Type B pancreatic cell (in vitro differentiated cells): Measurements from ENCODE around the gene GATB. TPM values are rescaled to one million over a fixed set of nuclear protein-coding genes. Genes with fewer than 3 reads are reported as not detected.

Experiments used
- DNase-seq: peaks from one replicate; pipeline ENCODE4 v3.0.0; 2021; ENCODE audit warnings: mixed read lengths; ENCODE audit not compliant: unreplicated experiment; ENCODE audit errors: extremely low spot score
- H3K27ac Mint-ChIP-seq: 2 replicates; pipeline ENCODE4 v1.8.0; 2021; ENCODE audit warnings: mild to moderate bottlenecking, mixed read lengths
- H3K27me3 Mint-ChIP-seq: 2 replicates; pipeline ENCODE4 v1.8.0; 2021; ENCODE audit warnings: mixed read lengths
- H3K36me3 Mint-ChIP-seq: 2 replicates; pipeline ENCODE4 v1.8.0; 2021; ENCODE audit warnings: mixed read lengths
- H3K4me1 Mint-ChIP-seq: one replicate; pipeline ENCODE4 v1.8.0; 2021; ENCODE audit warnings: mixed read lengths; ENCODE audit not compliant: unreplicated experiment
- H3K4me3 Mint-ChIP-seq: 2 replicates; pipeline ENCODE4 v1.8.0; 2021; ENCODE audit warnings: mild to moderate bottlenecking, mixed read lengths
- H3K9me3 Mint-ChIP-seq: 2 replicates; pipeline ENCODE4 v1.8.0; 2021; ENCODE audit warnings: mixed read lengths
- total RNA-seq: library from RNA; stranded (reverse); gene quantifications from 2 replicates; pipeline ENCODE4 v1.2.1, GENCODE V29; 2021; ENCODE audit warnings: low replicate concordance
- TF ChIP-seq, protein P1 (sequence below): fragments of 200-600 bp; sonication (generic); conservative IDR thresholded peaks from 2 replicates; pipeline ENCODE4 v1.5.0; 2021; ENCODE audit warnings: antibody characterized with exemption, mild to moderate bottlenecking

GATB gene
- total RNA-seq, 1 donor from 2014 or later = 22.9 TPM

DNA sequence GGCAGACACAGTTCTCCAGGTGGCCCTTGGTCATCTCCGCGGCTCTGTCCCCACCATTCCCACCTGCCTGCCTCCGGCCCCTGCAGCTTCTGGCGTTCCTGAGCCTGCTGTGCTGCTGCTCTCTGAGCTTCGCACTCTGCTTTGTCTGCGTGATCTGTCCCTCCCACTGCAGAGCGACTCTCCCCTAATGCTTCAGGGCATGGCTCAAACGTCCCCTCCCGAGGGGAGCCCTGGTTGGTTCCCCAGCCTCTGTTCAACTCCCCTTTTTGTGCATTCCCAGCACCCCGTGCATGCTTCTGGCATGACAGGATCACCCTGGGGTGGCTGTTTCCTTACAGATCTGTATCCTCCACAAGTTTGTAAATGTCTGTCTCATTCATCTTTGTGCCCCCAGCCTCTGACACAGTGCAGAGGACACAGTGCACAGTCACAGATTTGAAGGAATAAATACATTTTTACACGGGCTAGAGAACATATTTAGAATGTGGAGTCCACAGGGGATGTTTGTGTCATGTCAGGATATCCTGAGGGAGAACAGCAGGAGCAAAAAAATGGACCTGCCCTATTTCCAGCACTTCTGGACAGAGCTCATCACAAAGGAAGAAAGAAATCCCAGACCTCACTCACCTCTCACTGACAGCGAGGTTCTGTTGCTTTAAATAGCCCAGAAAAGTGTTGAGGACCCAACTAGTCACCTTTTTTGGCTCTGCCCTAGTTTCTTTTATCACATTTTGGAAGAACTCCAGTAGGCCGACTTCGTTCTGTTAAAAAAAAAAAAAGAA, 72.6 kb downstream of the GATB start:
- DNase-seq = no peak
- no peak overlapping the region for H3K27ac Mint-ChIP-seq
- H3K9me3 Mint-ChIP-seq = no peaks in the 10 kb centered on the region
- peaks cover 39% of the 10 kb centered on the region for H3K4me1 Mint-ChIP-seq
- peaks cover 2% of the 10 kb centered on the region for H3K27me3 Mint-ChIP-seq
- no peak overlapping the region for H3K4me3 Mint-ChIP-seq
- TF ChIP-seq, protein P1, sequence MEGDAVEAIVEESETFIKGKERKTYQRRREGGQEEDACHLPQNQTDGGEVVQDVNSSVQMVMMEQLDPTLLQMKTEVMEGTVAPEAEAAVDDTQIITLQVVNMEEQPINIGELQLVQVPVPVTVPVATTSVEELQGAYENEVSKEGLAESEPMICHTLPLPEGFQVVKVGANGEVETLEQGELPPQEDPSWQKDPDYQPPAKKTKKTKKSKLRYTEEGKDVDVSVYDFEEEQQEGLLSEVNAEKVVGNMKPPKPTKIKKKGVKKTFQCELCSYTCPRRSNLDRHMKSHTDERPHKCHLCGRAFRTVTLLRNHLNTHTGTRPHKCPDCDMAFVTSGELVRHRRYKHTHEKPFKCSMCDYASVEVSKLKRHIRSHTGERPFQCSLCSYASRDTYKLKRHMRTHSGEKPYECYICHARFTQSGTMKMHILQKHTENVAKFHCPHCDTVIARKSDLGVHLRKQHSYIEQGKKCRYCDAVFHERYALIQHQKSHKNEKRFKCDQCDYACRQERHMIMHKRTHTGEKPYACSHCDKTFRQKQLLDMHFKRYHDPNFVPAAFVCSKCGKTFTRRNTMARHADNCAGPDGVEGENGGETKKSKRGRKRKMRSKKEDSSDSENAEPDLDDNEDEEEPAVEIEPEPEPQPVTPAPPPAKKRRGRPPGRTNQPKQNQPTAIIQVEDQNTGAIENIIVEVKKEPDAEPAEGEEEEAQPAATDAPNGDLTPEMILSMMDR = no peak
- H3K36me3 Mint-ChIP-seq = peaks cover 20% of the 10 kb centered on the region

DNA sequence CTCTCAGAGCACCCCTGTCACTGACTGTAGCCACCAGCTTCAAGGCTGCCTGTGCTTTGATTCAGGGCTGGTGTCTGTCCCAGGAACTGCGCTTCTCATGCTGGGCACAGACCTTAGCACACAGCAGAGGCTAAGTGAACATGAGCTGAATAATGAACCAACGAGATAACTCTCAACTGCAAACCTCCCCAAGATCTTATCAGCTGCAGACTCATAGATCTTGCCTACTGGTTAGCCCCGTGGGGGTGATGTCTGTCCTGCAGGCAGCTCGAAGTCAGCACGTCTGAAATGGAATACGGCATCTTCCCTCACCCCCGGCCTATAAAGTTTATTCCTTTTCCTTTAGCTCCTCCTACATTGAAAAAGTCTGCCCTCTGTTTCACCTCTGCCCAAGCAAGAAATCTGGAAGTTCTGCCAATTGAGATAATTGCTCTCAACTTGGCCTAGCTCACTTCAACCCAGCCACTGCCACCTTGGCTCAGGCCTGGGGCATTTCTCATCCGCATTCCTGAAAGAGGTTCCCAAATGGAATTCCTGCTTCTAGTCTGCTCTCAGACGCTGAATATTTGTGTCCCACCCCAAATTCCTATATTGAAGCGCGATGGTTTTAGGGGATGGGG, 73.7 kb downstream of the GATB start:
- Mint-ChIP-seq H3K36me3 (peaks cover 25% of the 10 kb centered on the region), H3K9me3 (no peaks in the 10 kb centered on the region), H3K27me3 (peaks cover 2% of the 10 kb centered on the region), H3K4me3 (no peak overlapping the region), H3K27ac (no peak overlapping the region), H3K4me1 (peaks cover 39% of the 10 kb centered on the region)
- DNase-seq = no peak
- TF ChIP-seq, protein P1 = no peak

DNA sequence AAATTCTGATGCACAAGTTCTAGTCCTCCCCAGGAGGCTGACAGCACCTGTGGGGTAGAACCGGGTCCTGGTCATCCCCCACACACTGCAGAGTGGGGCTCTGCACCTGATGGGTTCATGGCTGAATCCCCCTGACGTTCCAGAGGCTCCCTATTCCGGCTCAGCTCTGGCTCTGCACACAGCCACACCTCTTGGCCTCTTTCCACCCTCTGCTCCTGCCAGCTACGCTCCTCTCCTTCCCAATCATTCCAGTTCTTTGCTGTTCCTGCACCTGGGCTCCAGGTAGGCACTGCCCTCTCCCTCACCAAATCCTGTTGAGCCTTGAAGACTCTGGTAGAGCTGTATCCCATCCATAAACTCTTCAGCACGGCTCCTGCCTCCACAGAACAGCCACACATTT, 75.5 kb downstream of the GATB start:
- no peak for DNase-seq
- Mint-ChIP-seq H3K4me1 (peaks cover 33% of the 10 kb centered on the region), H3K4me3 (no peak overlapping the region), H3K27me3 (peaks cover 2% of the 10 kb centered on the region), H3K9me3 (no peaks in the 10 kb centered on the region), H3K27ac (no peak overlapping the region), H3K36me3 (peaks cover 25% of the 10 kb centered on the region)
- TF ChIP-seq, protein P1 = no peak

DNA sequence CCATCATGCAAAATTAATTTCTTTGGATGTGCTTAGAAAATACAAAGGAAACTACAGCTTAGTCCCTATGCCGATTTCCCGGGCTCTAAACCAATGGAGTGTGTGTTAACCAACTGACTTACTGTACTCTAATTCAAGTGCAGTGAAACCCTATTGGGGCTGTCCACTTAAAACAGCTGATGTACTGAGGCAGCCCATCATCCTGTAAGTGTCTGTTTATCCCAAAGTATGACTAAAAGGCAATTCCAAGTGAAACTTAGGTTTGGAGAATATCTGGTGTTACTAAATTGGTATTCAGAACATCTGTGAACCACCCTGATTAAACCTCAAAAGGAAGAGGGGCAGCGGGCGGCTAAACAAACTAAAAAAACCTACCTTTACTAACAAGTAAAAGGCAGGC, 79.7 kb downstream of the GATB start:
- Mint-ChIP-seq H3K4me1 (peaks cover 10% of the 10 kb centered on the region), H3K27me3 (no peaks in the 10 kb centered on the region), H3K4me3 (no peak overlapping the region), H3K9me3 (no peaks in the 10 kb centered on the region), H3K27ac (no peak overlapping the region), H3K36me3 (peaks cover 18% of the 10 kb centered on the region)
- no peak for DNase-seq
- TF ChIP-seq, protein P1 = no peak

DNA sequence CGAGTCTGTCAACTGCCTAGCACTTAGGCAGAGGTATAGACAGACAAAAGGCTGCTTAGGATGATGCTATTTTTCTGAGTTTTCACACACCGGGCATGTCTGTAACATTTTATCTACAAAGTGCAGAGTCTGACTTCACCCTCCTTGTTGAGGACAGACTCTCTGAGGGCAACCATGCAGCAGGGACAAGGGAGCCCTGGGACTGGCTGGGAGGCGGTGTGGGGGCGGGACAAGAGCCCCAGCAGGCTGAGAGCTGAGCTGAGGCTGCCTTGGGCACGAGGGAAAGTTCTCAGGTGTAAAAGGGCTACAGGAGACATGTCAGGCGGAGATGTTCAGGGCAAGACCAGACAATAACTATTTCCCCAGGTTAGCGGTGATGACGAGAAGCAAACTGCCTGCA, 81.6 kb downstream of the GATB start:
- Mint-ChIP-seq H3K27ac (no peak overlapping the region), H3K9me3 (no peaks in the 10 kb centered on the region), H3K27me3 (no peaks in the 10 kb centered on the region), H3K36me3 (peaks cover 18% of the 10 kb centered on the region), H3K4me3 (no peak overlapping the region), H3K4me1 (peaks cover 22% of the 10 kb centered on the region)
- TF ChIP-seq, protein P1 = no peak
- no peak for DNase-seq
